ENCODE measurements around the gene CSNK1E.

The CSNK1E gene

GRCh38 chr22:38260761-38261681 is 56.2 kb downstream of the CSNK1E start:
- H3K4me1 ChIP-seq (ENCODE audit: control insufficient read depth, insufficient read depth, low read length), result peaks cover 61% of the 10 kb centered on the region
- H3K9ac ChIP-seq (ENCODE audit: low read length in 2 of 2), result peak overlapping the region; percentile 36 to 48
- no peaks in the 10 kb centered on the region for H3K36me3 ChIP-seq (ENCODE audit: control insufficient read depth in 2 of 2, insufficient read depth in 2 of 2, low read length in 2 of 2)
- H3K9me3 ChIP-seq (ENCODE audit: control insufficient read depth in 2 of 2, low read length in 2 of 2), result no peaks in the 10 kb centered on the region
- H3K27ac ChIP-seq (ENCODE audit: low read length), result peak overlapping the region; percentile 69
- no peaks in the 10 kb centered on the region for H3K27me3 ChIP-seq (ENCODE audit: control insufficient read depth in 1 of 2, insufficient read depth in 2 of 2, low read length in 2 of 2)
- peak overlapping the region in 1 of 2 donors; percentile 35 for H3K4me3 ChIP-seq (ENCODE audit: low read length in 2 of 2)

GRCh38 chr22:38259370-38259769 is 57.9 kb downstream of the CSNK1E start:
- Histone ChIP-seq H3K9ac (ENCODE audit: low read length in 2 of 2) (no peak overlapping the region), H3K9me3 (ENCODE audit: control insufficient read depth in 2 of 2, low read length in 2 of 2) (no peaks in the 10 kb centered on the region), H3K36me3 (ENCODE audit: control insufficient read depth in 2 of 2, insufficient read depth in 2 of 2, low read length in 2 of 2) (no peaks in the 10 kb centered on the region), H3K4me3 (ENCODE audit: low read length in 2 of 2) (no peak overlapping the region), H3K27ac (ENCODE audit: low read length) (peak overlapping the region; percentile 49), H3K27me3 (ENCODE audit: control insufficient read depth in 1 of 2, insufficient read depth in 2 of 2, low read length in 2 of 2) (no peaks in the 10 kb centered on the region), H3K4me1 (ENCODE audit: control insufficient read depth, insufficient read depth, low read length) (peaks cover 55% of the 10 kb centered on the region)

DNA sequence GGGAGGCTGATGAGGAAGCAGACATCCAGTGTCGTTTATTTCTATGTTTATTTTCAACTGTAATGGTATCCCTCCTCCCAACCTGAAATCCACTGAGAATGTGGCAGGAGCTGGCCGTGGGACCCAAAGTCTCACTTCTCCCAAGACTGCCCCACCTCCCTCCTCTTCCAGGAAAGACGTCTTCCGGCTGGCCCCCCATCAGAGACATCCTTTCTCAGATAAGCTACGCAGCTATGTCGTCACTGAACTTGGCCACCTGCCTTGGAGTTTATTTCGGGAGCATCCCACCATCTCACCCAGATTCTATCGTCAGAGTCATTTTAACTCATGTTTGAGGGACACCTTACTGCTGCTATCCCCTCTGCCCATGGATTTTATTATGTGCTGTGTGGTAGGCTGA is 58.3 kb downstream of the CSNK1E start:
- Histone ChIP-seq H3K9me3 (ENCODE audit: control insufficient read depth in 2 of 2, low read length in 2 of 2) (no peaks in the 10 kb centered on the region), H3K4me1 (ENCODE audit: control insufficient read depth, insufficient read depth, low read length) (peaks cover 51% of the 10 kb centered on the region), H3K27me3 (ENCODE audit: control insufficient read depth in 1 of 2, insufficient read depth in 2 of 2, low read length in 2 of 2) (no peaks in the 10 kb centered on the region), H3K36me3 (ENCODE audit: control insufficient read depth in 2 of 2, insufficient read depth in 2 of 2, low read length in 2 of 2) (no peaks in the 10 kb centered on the region), H3K27ac (ENCODE audit: low read length) (peak overlapping the region; percentile 49), H3K9ac (ENCODE audit: low read length in 2 of 2) (peak overlapping the region in 1 of 2 donors; percentile 36), H3K4me3 (ENCODE audit: low read length in 2 of 2) (no peak overlapping the region)

DNA sequence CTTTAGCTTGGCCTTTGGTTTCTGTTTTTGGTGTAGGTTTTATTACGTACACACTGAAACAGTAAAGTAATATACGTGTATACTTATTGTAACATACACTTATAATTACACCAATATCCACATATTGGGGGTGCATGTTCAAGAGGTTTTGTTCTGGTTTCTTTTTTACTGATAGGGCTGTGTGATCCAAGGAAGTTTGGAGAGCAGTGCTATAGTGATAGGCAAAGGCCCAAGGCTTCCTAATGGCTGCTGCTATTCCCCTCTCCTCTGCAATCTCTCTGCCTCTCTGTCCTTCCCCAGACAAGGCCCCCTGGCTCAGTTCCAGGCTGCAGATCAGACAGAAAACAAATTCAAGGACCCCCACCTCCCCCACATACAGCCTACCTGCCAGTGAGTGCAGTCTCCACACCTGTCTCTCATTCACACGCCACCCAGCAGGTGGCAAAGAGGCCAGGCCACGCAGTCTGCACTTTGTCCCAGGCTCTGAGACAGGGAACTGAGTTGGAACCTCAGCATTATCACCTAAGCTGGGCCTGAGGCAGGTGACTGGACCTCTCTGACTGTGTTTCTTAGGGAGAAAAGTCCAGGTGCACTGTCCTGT is 59.5 kb downstream of the CSNK1E start:
- Histone ChIP-seq H3K4me1 (ENCODE audit: control insufficient read depth, insufficient read depth, low read length) (peaks cover 49% of the 10 kb centered on the region), H3K9ac (ENCODE audit: low read length in 2 of 2) (peak overlapping the region; percentile 59 to 74)

GRCh38 chr22:38257181-38257580 is 60.1 kb downstream of the CSNK1E start:
- Histone ChIP-seq H3K4me1 (ENCODE audit: control insufficient read depth, insufficient read depth, low read length) (peaks cover 45% of the 10 kb centered on the region), H3K9me3 (ENCODE audit: control insufficient read depth in 2 of 2, low read length in 2 of 2) (no peaks in the 10 kb centered on the region), H3K9ac (ENCODE audit: low read length in 2 of 2) (peak overlapping the region; percentile 59 to 74), H3K27me3 (ENCODE audit: control insufficient read depth in 1 of 2, insufficient read depth in 2 of 2, low read length in 2 of 2) (no peaks in the 10 kb centered on the region), H3K36me3 (ENCODE audit: control insufficient read depth in 2 of 2, insufficient read depth in 2 of 2, low read length in 2 of 2) (no peaks in the 10 kb centered on the region), H3K27ac (ENCODE audit: low read length) (peak overlapping the region; percentile 66), H3K4me3 (ENCODE audit: low read length in 2 of 2) (peak overlapping the region; percentile 5 to 65)

More for the DNA sequence above, 59.5 kb downstream of the CSNK1E start:
- Histone ChIP-seq H3K9me3 (ENCODE audit: control insufficient read depth in 2 of 2, low read length in 2 of 2) (no peaks in the 10 kb centered on the region), H3K36me3 (ENCODE audit: control insufficient read depth in 2 of 2, insufficient read depth in 2 of 2, low read length in 2 of 2) (no peaks in the 10 kb centered on the region), H3K27ac (ENCODE audit: low read length) (peak overlapping the region; percentile 66), H3K27me3 (ENCODE audit: control insufficient read depth in 1 of 2, insufficient read depth in 2 of 2, low read length in 2 of 2) (no peaks in the 10 kb centered on the region), H3K4me3 (ENCODE audit: low read length in 2 of 2) (peak overlapping the region; percentile 5 to 65)

DNA sequence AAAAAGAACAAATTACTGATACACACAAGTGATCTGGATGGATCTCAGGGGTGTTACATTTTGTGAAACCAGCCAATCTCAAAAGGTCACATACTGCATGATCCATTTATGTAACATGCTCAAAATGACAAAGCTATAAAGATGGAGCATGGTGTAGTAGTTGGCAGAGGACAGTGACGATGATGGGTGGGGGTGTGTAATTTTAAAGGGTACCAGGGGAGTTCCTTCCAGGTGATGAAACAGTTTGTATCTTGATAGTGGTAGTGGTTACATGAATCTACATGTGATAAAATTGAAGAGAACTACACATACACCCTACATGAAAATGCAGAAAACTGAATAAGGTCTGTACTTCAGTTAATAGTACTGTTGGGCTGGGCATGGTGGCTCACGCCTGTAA is 61.5 kb downstream of the CSNK1E start:
- Histone ChIP-seq H3K27ac (ENCODE audit: low read length) (no peak overlapping the region), H3K27me3 (ENCODE audit: control insufficient read depth in 1 of 2, insufficient read depth in 2 of 2, low read length in 2 of 2) (no peaks in the 10 kb centered on the region), H3K4me1 (ENCODE audit: control insufficient read depth, insufficient read depth, low read length) (peaks cover 35% of the 10 kb centered on the region), H3K9ac (ENCODE audit: low read length in 2 of 2) (no peak overlapping the region), H3K9me3 (ENCODE audit: control insufficient read depth in 2 of 2, low read length in 2 of 2) (no peaks in the 10 kb centered on the region), H3K36me3 (ENCODE audit: control insufficient read depth in 2 of 2, insufficient read depth in 2 of 2, low read length in 2 of 2) (no peaks in the 10 kb centered on the region), H3K4me3 (ENCODE audit: low read length in 2 of 2) (no peak overlapping the region)

DNA sequence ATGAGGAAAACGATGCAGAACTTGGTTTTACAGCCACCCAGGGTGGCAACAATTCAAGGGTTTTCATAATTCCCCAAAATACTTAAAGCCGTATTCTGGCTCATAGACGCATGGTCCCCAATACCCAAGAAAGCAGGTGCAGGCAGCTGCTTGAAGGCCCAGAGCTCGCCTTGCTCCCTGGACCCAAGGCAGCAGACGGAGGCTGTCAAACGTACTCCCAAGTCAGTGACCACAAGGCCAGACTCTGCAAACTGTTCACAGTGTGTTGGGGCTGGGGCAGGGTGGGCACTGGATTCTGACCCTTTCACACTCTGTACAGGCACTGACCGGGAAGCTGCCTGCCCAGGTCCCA is 65.9 kb downstream of the CSNK1E start:
- no peak overlapping the region for H3K9ac ChIP-seq (ENCODE audit: low read length in 2 of 2)
- peaks cover 2 to 11% of the 10 kb centered on the region in 2 donors for H3K36me3 ChIP-seq (ENCODE audit: control insufficient read depth in 2 of 2, insufficient read depth in 2 of 2, low read length in 2 of 2)

DNA sequence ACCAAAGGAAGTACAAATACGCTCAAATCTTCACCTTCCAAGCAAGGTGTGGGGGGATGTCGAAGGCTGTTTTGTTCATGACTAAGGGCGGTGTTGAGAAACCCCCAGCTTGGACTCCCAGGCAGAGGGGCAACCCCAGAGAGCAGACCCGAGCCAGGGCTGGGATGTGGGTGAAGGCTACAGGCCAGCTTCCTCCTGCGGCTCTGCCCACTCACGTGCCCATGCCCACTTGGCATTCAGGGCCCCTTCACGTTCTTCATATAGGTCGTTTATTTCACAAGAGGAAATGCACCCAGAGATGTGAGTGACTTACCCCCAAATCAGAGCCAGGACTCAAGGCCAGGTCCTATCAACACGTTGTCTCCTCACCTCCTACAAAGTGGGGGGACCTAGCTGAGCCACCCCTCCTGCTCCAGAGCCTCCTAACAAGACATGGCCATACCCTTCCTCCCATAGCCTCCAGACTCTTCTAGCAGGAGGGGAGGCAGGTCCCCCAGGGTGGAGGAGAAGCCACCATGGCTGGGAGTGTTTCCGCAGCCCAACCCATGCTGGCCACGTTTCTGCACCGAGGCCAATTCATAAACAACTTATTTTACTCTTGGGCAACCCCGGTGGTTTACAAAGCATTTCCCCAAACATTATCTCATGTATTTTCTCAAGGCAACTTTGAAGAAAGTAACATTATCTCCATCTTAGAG is 66.4 kb downstream of the CSNK1E start:
- no peaks in the 10 kb centered on the region for H3K9me3 ChIP-seq (ENCODE audit: control insufficient read depth in 2 of 2, low read length in 2 of 2)
- no peaks in the 10 kb centered on the region for H3K27me3 ChIP-seq (ENCODE audit: control insufficient read depth in 1 of 2, insufficient read depth in 2 of 2, low read length in 2 of 2)
- no peak overlapping the region for H3K27ac ChIP-seq (ENCODE audit: low read length)
- peaks cover 5 to 17% of the 10 kb centered on the region in 2 donors for H3K36me3 ChIP-seq (ENCODE audit: control insufficient read depth in 2 of 2, insufficient read depth in 2 of 2, low read length in 2 of 2)
- peaks cover 27% of the 10 kb centered on the region for H3K4me1 ChIP-seq (ENCODE audit: control insufficient read depth, insufficient read depth, low read length)
- no peak overlapping the region for H3K4me3 ChIP-seq (ENCODE audit: low read length in 2 of 2)
- H3K9ac ChIP-seq (ENCODE audit: low read length in 2 of 2), result no peak overlapping the region

More for the DNA sequence above, 65.9 kb downstream of the CSNK1E start:
- Histone ChIP-seq H3K27me3 (ENCODE audit: control insufficient read depth in 1 of 2, insufficient read depth in 2 of 2, low read length in 2 of 2) (no peaks in the 10 kb centered on the region), H3K4me1 (ENCODE audit: control insufficient read depth, insufficient read depth, low read length) (peaks cover 24% of the 10 kb centered on the region), H3K27ac (ENCODE audit: low read length) (no peak overlapping the region), H3K4me3 (ENCODE audit: low read length in 2 of 2) (no peak overlapping the region), H3K9me3 (ENCODE audit: control insufficient read depth in 2 of 2, low read length in 2 of 2) (no peaks in the 10 kb centered on the region)

DNA sequence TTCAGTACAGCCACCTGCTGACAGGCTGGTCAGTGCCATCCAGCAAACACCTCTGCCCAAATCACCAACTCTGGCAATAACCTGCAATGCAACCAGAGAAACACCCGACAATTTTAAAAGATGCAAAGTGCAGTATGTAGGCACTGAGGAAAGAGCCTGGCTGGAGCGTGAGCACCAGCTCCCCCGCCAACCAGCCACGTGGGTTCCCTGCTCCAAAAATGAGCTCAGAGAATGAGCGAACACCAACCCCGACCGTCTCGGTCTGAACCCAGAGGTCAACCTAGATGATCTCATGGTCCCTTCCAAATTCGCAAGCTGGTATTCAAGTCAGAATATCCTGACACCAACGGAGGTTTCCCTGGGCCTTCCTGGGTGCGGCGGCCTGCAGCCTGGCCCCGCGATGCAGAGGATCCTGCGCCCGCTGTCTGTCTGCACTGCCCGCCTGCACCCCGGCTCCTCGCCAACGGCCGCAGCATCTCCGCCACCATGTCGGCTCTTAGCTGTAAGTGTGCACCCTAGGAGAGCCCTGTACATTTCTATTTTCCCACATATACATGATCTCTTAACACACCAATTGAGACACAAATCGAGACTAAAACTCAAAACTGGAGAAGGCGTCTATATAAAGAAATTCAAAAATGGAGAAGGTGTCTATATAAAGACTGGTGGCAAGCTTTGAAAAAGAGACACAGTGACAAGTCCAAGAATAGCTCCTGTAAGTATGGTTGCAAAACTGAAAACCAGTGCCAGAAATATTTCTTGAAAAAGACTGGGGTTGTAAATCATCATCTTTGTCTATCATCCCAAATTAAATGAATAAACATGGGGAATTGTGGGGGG is 67.2 kb downstream of the CSNK1E start:
- peaks cover 27% of the 10 kb centered on the region for H3K4me1 ChIP-seq (ENCODE audit: control insufficient read depth, insufficient read depth, low read length)
- H3K9ac ChIP-seq (ENCODE audit: low read length in 2 of 2), result no peak overlapping the region
- H3K4me3 ChIP-seq (ENCODE audit: low read length in 2 of 2), result no peak overlapping the region
- no peaks in the 10 kb centered on the region for H3K9me3 ChIP-seq (ENCODE audit: control insufficient read depth in 2 of 2, low read length in 2 of 2)
- H3K27me3 ChIP-seq (ENCODE audit: control insufficient read depth in 1 of 2, insufficient read depth in 2 of 2, low read length in 2 of 2), result no peaks in the 10 kb centered on the region
- H3K27ac ChIP-seq (ENCODE audit: low read length), result no peak overlapping the region
- peaks cover 5 to 17% of the 10 kb centered on the region in 2 donors for H3K36me3 ChIP-seq (ENCODE audit: control insufficient read depth in 2 of 2, insufficient read depth in 2 of 2, low read length in 2 of 2)

DNA sequence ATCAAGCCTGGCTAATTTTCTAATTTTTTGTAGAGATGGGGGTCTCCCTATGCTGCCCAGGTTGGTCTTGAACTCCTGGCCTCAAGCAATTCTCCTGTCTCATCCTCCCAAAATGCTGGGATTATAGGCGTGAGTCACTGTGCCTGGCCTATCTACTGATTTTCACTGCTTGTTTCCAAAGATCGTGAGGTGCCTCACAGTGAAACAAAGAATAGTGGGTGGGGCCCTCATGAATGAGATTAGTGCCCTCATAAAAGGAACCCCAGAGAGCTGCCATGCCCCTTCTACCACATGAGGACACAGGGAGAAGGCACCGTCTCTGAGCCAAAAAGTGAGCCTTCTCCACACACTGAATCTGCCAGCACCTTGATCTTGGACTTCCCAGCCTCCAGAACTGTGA is 67.9 kb downstream of the CSNK1E start:
- Histone ChIP-seq H3K9ac (ENCODE audit: low read length in 2 of 2) (no peak overlapping the region), H3K9me3 (ENCODE audit: control insufficient read depth in 2 of 2, low read length in 2 of 2) (no peaks in the 10 kb centered on the region), H3K27me3 (ENCODE audit: control insufficient read depth in 1 of 2, insufficient read depth in 2 of 2, low read length in 2 of 2) (no peaks in the 10 kb centered on the region), H3K36me3 (ENCODE audit: control insufficient read depth in 2 of 2, insufficient read depth in 2 of 2, low read length in 2 of 2) (peaks cover 8 to 22% of the 10 kb centered on the region in 2 donors), H3K27ac (ENCODE audit: low read length) (no peak overlapping the region), H3K4me3 (ENCODE audit: low read length in 2 of 2) (no peak overlapping the region), H3K4me1 (ENCODE audit: control insufficient read depth, insufficient read depth, low read length) (peaks cover 27% of the 10 kb centered on the region)
